Caco-2 (cell line): ENCODE data around the gene OR6K2. TPM values are rescaled to one million over a fixed set of nuclear protein-coding genes. Genes with fewer than 3 reads are reported as not detected.

Experiments
- BruUV-seq: library from RNA; stranded (reverse); fragments of 400-500 nt; replicated peaks from 2 replicates; lab custom pipeline; 2021; lab: Mats Ljungman, UMichigan
- CTCF ChIA-PET: fragments of 300-600 bp; sonication (Branson Sonifier 250); formaldehyde crosslinking; loops from one replicate; lab custom pipeline; 2022; ENCODE audit warnings: antibody characterized with exemption; lab: Charles Lee
- POLR2A ChIA-PET: fragments of 300-600 bp; sonication (Branson Sonifier 250); formaldehyde crosslinking; loops from one replicate; lab custom pipeline; 2022; ENCODE audit warnings: antibody characterized with exemption; lab: Charles Lee
- DNase-seq, 2 experiments: peaks; one replicate each; pipeline versions ENCODE4 v3.0.0 to v3.0.0-alpha.2; 2020 to 2022
- H3K27me3 ChIP-seq: replicated peaks from 2 replicates; pipeline ENCODE4 v1.6.0; 2011; ENCODE audit warnings: low read length; ENCODE audit not compliant: control insufficient read depth, insufficient read depth
- H3K36me3 ChIP-seq: 2 replicates; pipeline ENCODE4 v1.5.1; 2011; ENCODE audit warnings: low read length; ENCODE audit not compliant: control insufficient read depth, insufficient read depth
- H3K4me1 ChIP-seq: fragments of 250-450 bp; sonication (Bioruptor Pico); 2 replicates; pipeline ENCODE4 v1.5.1; 2020; ENCODE audit warnings: mild to moderate bottlenecking
- H3K4me3 ChIP-seq: 2 replicates; pipeline ENCODE4 v1.5.1; 2011; ENCODE audit warnings: low read depth, mild to moderate bottlenecking, control low read depth, low read length
- H3K9me3 ChIP-seq: fragments of 250-450 bp; sonication (Bioruptor Pico); 2 replicates; pipeline ENCODE4 v1.5.1; 2020; ENCODE audit warnings: mild to moderate bottlenecking, moderate library complexity
- H3K27ac Mint-ChIP-seq: one replicate; pipeline ENCODE4 v1.8.0; 2022; ENCODE audit warnings: mixed read lengths; ENCODE audit not compliant: unreplicated experiment
- H3K27me3 Mint-ChIP-seq: one replicate; pipeline ENCODE4 v1.8.0; 2022; ENCODE audit warnings: mixed read lengths; ENCODE audit not compliant: insufficient read depth, unreplicated experiment
- H3K36me3 Mint-ChIP-seq: one replicate; pipeline ENCODE4 v1.8.0; 2022; ENCODE audit warnings: mild to moderate bottlenecking, mixed read lengths; ENCODE audit not compliant: insufficient read depth, unreplicated experiment
- H3K4me1 Mint-ChIP-seq: one replicate; pipeline ENCODE4 v1.8.0; 2022; ENCODE audit warnings: low read depth, mixed read lengths; ENCODE audit not compliant: unreplicated experiment
- H3K4me3 Mint-ChIP-seq: one replicate; pipeline ENCODE4 v1.8.0; 2022; ENCODE audit warnings: mild to moderate bottlenecking, moderate library complexity, mixed read lengths; ENCODE audit not compliant: unreplicated experiment
- H3K9me3 Mint-ChIP-seq: one replicate; pipeline ENCODE4 v1.8.0; 2022; ENCODE audit warnings: mixed read lengths; ENCODE audit not compliant: unreplicated experiment
- intact Hi-C: fragments of 100-400 bp; cut with micrococcal nuclease; formaldehyde crosslinking; loops from one replicate; pipeline ENCODE4 v1.10.0; 2022; ENCODE audit not compliant: unreplicated experiment
- total RNA-seq: library from RNA; stranded (reverse); gene quantifications from 2 replicates; pipeline ENCODE4 v1.2.3, GENCODE V29; 2022
- TF ChIP-seq, protein P1 (sequence below), 2 experiments: fragments of 200-600 bp in 1 of 2; IDR thresholded peaks; 1 replicate in 1 of 2; 2 replicates in 1 of 2; pipeline versions ENCODE4 v1.5.1 to v1.8.0; 2011 to 2022; ENCODE audit warnings: antibody characterized with exemption in 1 of 2, control low read depth in 1 of 2, inconsistent platforms in 1 of 2, low read depth in 1 of 2, low read length in 1 of 2, mild to moderate bottlenecking in 1 of 2, moderate library complexity in 1 of 2; ENCODE audit not compliant: insufficient read depth in 1 of 2, severe bottlenecking in 1 of 2, unreplicated experiment in 1 of 2

Gene OR6K2
- total RNA-seq, 1 experiment from 2014 or later: not detected

DNA sequence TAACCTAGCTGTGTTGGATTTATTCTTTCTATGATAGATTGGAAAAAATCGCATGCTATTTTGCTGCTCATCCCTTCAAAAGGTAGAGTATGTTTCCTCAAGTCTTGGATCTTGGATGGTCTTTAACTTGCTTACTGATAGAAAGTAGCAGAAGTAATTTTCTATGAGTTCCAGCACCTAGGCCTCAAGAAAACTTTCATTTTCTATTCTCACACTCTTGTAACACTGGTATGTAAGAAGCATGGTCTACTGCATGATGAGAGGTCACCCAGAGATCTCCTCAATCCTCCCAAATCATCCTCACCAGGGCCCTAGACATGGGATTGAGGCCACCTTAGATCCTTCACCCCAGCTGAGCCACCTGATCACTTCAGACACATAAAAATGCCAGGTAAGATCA lies 21.2 kb downstream of the OR6K2 start:
- Histone ChIP-seq H3K4me1 (no peaks in the 10 kb centered on the region), H3K4me3 (no peak overlapping the region), H3K27me3 (no peaks in the 10 kb centered on the region), H3K36me3 (no peaks in the 10 kb centered on the region), H3K9me3 (no peaks in the 10 kb centered on the region)
- Mint-ChIP-seq H3K4me1 (no peaks in the 10 kb centered on the region), H3K4me3 (no peak overlapping the region), H3K27me3 (peaks cover 14% of the 10 kb centered on the region), H3K36me3 (no peaks in the 10 kb centered on the region), H3K9me3 (no peaks in the 10 kb centered on the region), H3K27ac (no peak overlapping the region)
- TF ChIP-seq, protein P1, sequence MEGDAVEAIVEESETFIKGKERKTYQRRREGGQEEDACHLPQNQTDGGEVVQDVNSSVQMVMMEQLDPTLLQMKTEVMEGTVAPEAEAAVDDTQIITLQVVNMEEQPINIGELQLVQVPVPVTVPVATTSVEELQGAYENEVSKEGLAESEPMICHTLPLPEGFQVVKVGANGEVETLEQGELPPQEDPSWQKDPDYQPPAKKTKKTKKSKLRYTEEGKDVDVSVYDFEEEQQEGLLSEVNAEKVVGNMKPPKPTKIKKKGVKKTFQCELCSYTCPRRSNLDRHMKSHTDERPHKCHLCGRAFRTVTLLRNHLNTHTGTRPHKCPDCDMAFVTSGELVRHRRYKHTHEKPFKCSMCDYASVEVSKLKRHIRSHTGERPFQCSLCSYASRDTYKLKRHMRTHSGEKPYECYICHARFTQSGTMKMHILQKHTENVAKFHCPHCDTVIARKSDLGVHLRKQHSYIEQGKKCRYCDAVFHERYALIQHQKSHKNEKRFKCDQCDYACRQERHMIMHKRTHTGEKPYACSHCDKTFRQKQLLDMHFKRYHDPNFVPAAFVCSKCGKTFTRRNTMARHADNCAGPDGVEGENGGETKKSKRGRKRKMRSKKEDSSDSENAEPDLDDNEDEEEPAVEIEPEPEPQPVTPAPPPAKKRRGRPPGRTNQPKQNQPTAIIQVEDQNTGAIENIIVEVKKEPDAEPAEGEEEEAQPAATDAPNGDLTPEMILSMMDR (IDR thresholded peaks at IDR 0.05; ENCODE audit: insufficient read depth in 1 of 2, low read depth in 1 of 2, low read length in 1 of 2, severe bottlenecking in 1 of 2, unreplicated experiment in 1 of 2): no peak
- BruUV-seq: no TSS peak
- ChIA-PET CTCF (no interaction called here), POLR2A (no interaction called here)
- intact Hi-C loops: no loop called here
- DNase-seq: no peak

DNA sequence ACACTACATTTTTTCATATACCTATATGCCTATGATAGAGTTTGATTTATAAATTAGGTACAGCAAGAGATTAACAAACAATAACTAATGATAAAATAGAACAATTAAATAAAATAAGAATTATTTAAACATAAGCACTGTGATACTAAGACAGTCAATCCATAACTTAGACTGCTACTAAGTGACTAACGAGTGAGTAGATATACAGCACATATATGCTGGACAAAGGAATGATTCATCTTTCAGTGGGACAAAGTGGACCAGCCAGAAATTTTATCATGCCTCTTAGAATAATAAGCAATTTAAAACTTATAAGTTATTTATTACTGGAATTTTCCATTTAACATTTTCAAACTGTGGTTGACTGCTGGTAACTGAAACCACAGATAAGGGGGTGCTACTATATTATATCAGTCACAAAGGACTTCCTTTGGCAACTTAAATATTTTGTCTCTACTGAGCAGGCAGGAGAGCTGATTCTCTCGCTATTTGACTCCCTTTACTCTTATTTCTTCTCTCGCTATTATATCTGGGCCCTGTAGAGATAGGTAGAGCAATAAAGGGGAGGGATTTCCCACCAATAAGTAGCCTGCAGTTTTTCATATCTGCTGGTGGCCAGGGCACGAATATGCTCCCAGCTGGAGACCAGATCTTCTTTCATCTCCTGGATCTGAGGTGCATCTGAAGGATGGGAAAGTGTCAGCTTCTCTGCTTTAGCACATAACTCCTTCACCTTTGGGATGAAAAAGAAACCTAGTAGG lies 24.7 kb downstream of the OR6K2 start:
- H3K27me3 Mint-ChIP-seq: peaks cover 12% of the 10 kb centered on the region
- no peaks in the 10 kb centered on the region for H3K9me3 Mint-ChIP-seq
- no peaks in the 10 kb centered on the region for H3K36me3 Mint-ChIP-seq
- no peak overlapping the region for H3K27ac Mint-ChIP-seq
- H3K4me3 Mint-ChIP-seq: no peak overlapping the region
- no peaks in the 10 kb centered on the region for H3K4me1 ChIP-seq
- no TSS peak for BruUV-seq
- H3K9me3 ChIP-seq: no peaks in the 10 kb centered on the region
- H3K4me3 ChIP-seq: no peak overlapping the region
- no peaks in the 10 kb centered on the region for H3K27me3 ChIP-seq
- DNase-seq: no peak
- ChIA-PET POLR2A (no interaction called here), CTCF (no interaction called here)
- intact Hi-C loops: no loop called here
- TF ChIP-seq, protein P1 (IDR thresholded peaks at IDR 0.05; ENCODE audit: insufficient read depth in 1 of 2, low read depth in 1 of 2, low read length in 1 of 2, severe bottlenecking in 1 of 2, unreplicated experiment in 1 of 2): no peak
- H3K4me1 Mint-ChIP-seq: no peaks in the 10 kb centered on the region
- no peaks in the 10 kb centered on the region for H3K36me3 ChIP-seq

DNA sequence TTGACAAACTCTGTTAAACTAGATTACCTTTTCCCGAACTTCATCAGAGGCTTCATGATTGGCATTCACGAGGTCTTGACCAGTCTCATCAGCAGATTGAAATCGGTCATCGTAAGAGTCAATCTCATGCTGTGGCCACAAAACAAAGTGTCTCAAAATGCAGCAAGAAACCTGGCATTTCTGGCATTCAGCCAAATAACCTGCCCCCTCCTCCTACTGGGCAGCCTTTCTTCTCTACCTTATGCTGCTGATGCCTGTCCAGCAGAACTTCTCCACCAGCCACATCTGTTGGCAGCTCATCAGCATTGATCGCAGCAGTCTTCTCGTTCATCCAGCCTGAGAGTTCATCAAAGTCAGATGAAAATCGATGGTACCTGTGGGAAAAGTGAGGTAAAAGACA lies 26.1 kb downstream of the OR6K2 start:
- no peaks in the 10 kb centered on the region for H3K9me3 ChIP-seq
- Mint-ChIP-seq H3K27ac (no peak overlapping the region), H3K4me1 (no peaks in the 10 kb centered on the region), H3K27me3 (peaks cover 9% of the 10 kb centered on the region), H3K9me3 (no peaks in the 10 kb centered on the region), H3K36me3 (no peaks in the 10 kb centered on the region), H3K4me3 (no peak overlapping the region)
- CTCF ChIA-PET: no interaction called here
- no peaks in the 10 kb centered on the region for H3K4me1 ChIP-seq
- intact Hi-C loops: no loop called here
- no peak for DNase-seq
- no peak overlapping the region for H3K4me3 ChIP-seq
- no TSS peak for BruUV-seq
- H3K27me3 ChIP-seq: no peaks in the 10 kb centered on the region
- H3K36me3 ChIP-seq: no peaks in the 10 kb centered on the region
- POLR2A ChIA-PET: no interaction called here
- TF ChIP-seq, protein P1 (IDR thresholded peaks at IDR 0.05; ENCODE audit: insufficient read depth in 1 of 2, low read depth in 1 of 2, low read length in 1 of 2, severe bottlenecking in 1 of 2, unreplicated experiment in 1 of 2): no peak
